ENCODE data around the gene ASTN2. TPM values are rescaled to one million over a fixed set of nuclear protein-coding genes. Genes with fewer than 3 reads are reported as not detected.

The ASTN2 gene
- total and polyA plus RNA-seq, 2 experiments from 2014 or later, result 7.0 to 24.6 TPM

- TF ChIP-seq ZNF462 (CRISPR knock-in tag; IDR thresholded peaks at IDR 0.05) (no peak), ETS1 (IDR thresholded peaks at IDR 0.05) (no peak), EZH2 (IDR thresholded peaks at IDR 0.05; ENCODE audit: low read depth, unreplicated experiment) (no peak), CREB1 (CRISPR knock-in tag; IDR thresholded peaks at IDR 0.05; ENCODE audit: low read depth) (no peak), JUNB (IDR thresholded peaks at IDR 0.05; ENCODE audit: unreplicated experiment) (no peak), ZNF331 (CRISPR knock-in tag; IDR thresholded peaks at IDR 0.05; ENCODE audit: low read depth) (no peak), EZH2phosphoT487 (IDR thresholded peaks at IDR 0.05; ENCODE audit: unreplicated experiment) (no peak), ZNF114 (CRISPR knock-in tag; IDR thresholded peaks at IDR 0.05) (no peak)
These were observed 570.8 kb downstream of the ASTN2 start (continued) for GRCh38 chr9:116843863-116844620.

All from GM23338 (cell line).